B cell (primary cell): ENCODE measurements around the gene MMP21. TPM values are rescaled to one million over a fixed set of nuclear protein-coding genes. Genes with fewer than 3 reads are reported as not detected.

ENCODE experiments used
- ATAC-seq: fragments of 200-7000 bp; cut with Tn5 transposase; one replicate; pipeline ENCODE4 v1.10.0; 2021; ENCODE audit warnings: low read depth, mild to moderate bottlenecking, moderate number of reproducible peaks, moderate library complexity
- CTCF ChIA-PET: fragments of 350-600 bp; sonication (Branson Sonifier 250); formaldehyde crosslinking; loops from one replicate; lab custom pipeline; 2021; ENCODE audit warnings: antibody characterized with exemption, inconsistent platforms; lab: Charles Lee
- POLR2A ChIA-PET: fragments of 350-600 bp; sonication (Branson Sonifier 250); formaldehyde crosslinking; loops from one replicate; lab custom pipeline; 2021; ENCODE audit warnings: antibody characterized with exemption; lab: Charles Lee
- DNase-seq: peaks from one replicate; pipeline ENCODE4 v3.0.0; 2013
- H2AFZ ChIP-seq: 2 replicates; pipeline ENCODE4 v1.6.1; 2012; ENCODE audit warnings: mild to moderate bottlenecking, low read depth, low read length; ENCODE audit not compliant: insufficient read depth, poor library complexity, severe bottlenecking
- H3K27ac ChIP-seq, 2 donors: 1 replicate in 1 of 2; 2 replicates in 1 of 2; pipeline ENCODE4 v1.5.1; 2012 to 2013; ENCODE audit warnings: low read length in 2 of 2, mild to moderate bottlenecking in 2 of 2, moderate library complexity in 1 of 2
- H3K27me3 ChIP-seq, 4 experiments: fragments of 200-600 bp in 1 of 4; sonication (generic) in 1 of 4; replicated peaks in 1 of 4; 1 replicate in 2 of 4; 2 replicates in 2 of 4; pipeline versions ENCODE4 v1.6.1 to v1.7.0; 2013 to 2016; ENCODE audit warnings: low read length in 3 of 4, mild to moderate bottlenecking in 2 of 4, mixed read lengths in 1 of 4, moderate library complexity in 1 of 4; ENCODE audit not compliant: insufficient read depth in 4 of 4, control insufficient read depth in 3 of 4; ENCODE audit errors: control extremely low read depth in 1 of 4
- H3K36me3 ChIP-seq, 2 experiments: replicated peaks in 1 of 2; 1 replicate in 1 of 2; 2 replicates in 1 of 2; pipeline versions ENCODE4 v1.6.1 to v1.7.1; 2013; ENCODE audit warnings: low read length in 1 of 2; ENCODE audit not compliant: insufficient read depth in 2 of 2, control insufficient read depth in 1 of 2; ENCODE audit errors: control extremely low read depth in 1 of 2, extremely low read depth in 1 of 2
- H3K4me1 ChIP-seq, 2 donors: fragments of 200-600 bp in 1 of 2; sonication (generic) in 1 of 2; 1 replicate in 1 of 2; 2 replicates in 1 of 2; pipeline versions ENCODE4 v1.5.1 to v1.6.1; 2013 to 2017; ENCODE audit warnings: low read length in 2 of 2; ENCODE audit not compliant: control insufficient read depth in 2 of 2, insufficient read depth in 2 of 2
- H3K4me2 ChIP-seq: replicated peaks from 2 replicates; pipeline ENCODE3; 2012; ENCODE audit warnings: mild to moderate bottlenecking, low read depth, low read length; ENCODE audit not compliant: poor library complexity, severe bottlenecking
- H3K4me3 ChIP-seq, 5 experiments: fragments of 200-600 bp in 1 of 5; sonication (generic) in 1 of 5; 1 replicate in 3 of 5; 2 replicates in 2 of 5; pipeline versions ENCODE4 v1.5.1 to v1.7.0; 2011 to 2016; ENCODE audit warnings: low read length in 4 of 5, mild to moderate bottlenecking in 4 of 5, low read depth in 2 of 5, control low read depth in 1 of 5, moderate library complexity in 1 of 5; ENCODE audit not compliant: insufficient read depth in 1 of 5; ENCODE audit errors: control extremely low read depth in 1 of 5, extremely low read depth in 1 of 5
- H3K79me2 ChIP-seq: fragments of 200-600 bp; sonication (generic); one replicate; pipeline ENCODE4 v1.6.0; 2016; ENCODE audit warnings: low read length; ENCODE audit not compliant: control insufficient read depth, insufficient read depth
- H3K9ac ChIP-seq: fragments of 200-600 bp; sonication (generic); 2 replicates; pipeline ENCODE4 v1.6.1; 2017; ENCODE audit warnings: mild to moderate bottlenecking, low read length, moderate library complexity
- H3K9me3 ChIP-seq, 3 donors: one replicate each; pipeline versions ENCODE4 v1.6.1 to v1.7.1; 2013; ENCODE audit warnings: low read length in 2 of 3; ENCODE audit not compliant: control insufficient read depth in 2 of 3, insufficient read depth in 1 of 3; ENCODE audit errors: control extremely low read depth in 1 of 3
- H4K20me1 ChIP-seq: 2 replicates; pipeline ENCODE4 v1.6.0; 2012; ENCODE audit warnings: mild to moderate bottlenecking, low read length; ENCODE audit not compliant: insufficient read depth, control insufficient read depth, poor library complexity, severe bottlenecking
- H3K27ac Mint-ChIP-seq: one replicate; pipeline ENCODE4 v1.8.0; 2021; ENCODE audit warnings: mixed read lengths
- H3K27me3 Mint-ChIP-seq: one replicate; pipeline ENCODE4 v1.8.0; 2021; ENCODE audit warnings: mixed read lengths
- H3K4me1 Mint-ChIP-seq: one replicate; pipeline ENCODE4 v1.8.0; 2021; ENCODE audit warnings: mixed read lengths
- H3K4me3 Mint-ChIP-seq: one replicate; pipeline ENCODE4 v1.8.0; 2021; ENCODE audit warnings: mixed read lengths
- H3K9me3 Mint-ChIP-seq: one replicate; pipeline ENCODE4 v1.8.0; 2022; ENCODE audit warnings: mixed read lengths; ENCODE audit not compliant: insufficient read depth
- CTCF ChIP-seq: fragments of 200-600 bp; IDR thresholded peaks from one replicate; pipeline ENCODE4 v1.8.0; 2022; ENCODE audit warnings: antibody characterized with exemption, mild to moderate bottlenecking
- EZH2 ChIP-seq: IDR thresholded peaks from 2 replicates; pipeline ENCODE4 v1.6.1; 2012; ENCODE audit warnings: borderline replicate concordance, low read depth, mild to moderate bottlenecking, moderate library complexity, low read length; ENCODE audit not compliant: insufficient read depth, poor library complexity, severe bottlenecking
- WGBS: methylation state at CpG from one replicate; pipeline ENCODE4 v1.1.5; 2013; ENCODE audit warnings: missing lambda C conversion rate; ENCODE audit not compliant: insufficient coverage; 5-methylcytosine and 5-hydroxymethylcytosine counted together
- intact Hi-C: fragments of 100-400 bp; cut with micrococcal nuclease; formaldehyde crosslinking; loops from one replicate; pipeline ENCODE4 v1.10.0; 2022
- polyA plus RNA-seq: library from polyadenylated mRNA; depleted of rRNA; stranded (reverse); fragments of >200 nt; gene quantifications from 2 replicates; pipeline ENCODE4 v1.2.3, GENCODE V29; 2012
- total RNA-seq, 2 donors: library from RNA; stranded (reverse); fragments of 120-200 nt in 1 of 2; gene quantifications; 1 replicate in 1 of 2; 2 replicates in 1 of 2; pipeline versions ENCODE4 v1.2.3 to v1.2.4, GENCODE V29; 2013 to 2022

The MMP21 gene
- total and polyA plus RNA-seq, 2 donors (not counting 1 experiment from before 2014, with no cell fraction given): 0.15 to 0.18 TPM

GRCh38 chr10:125783957-125784356 is 8.3 kb upstream of the MMP21 start:
- Histone ChIP-seq H3K27me3 (no peaks in the 10 kb centered on the region), H3K27ac (no peak overlapping the region), H3K4me3 (no peak overlapping the region), H3K9me3 (no peaks in the 10 kb centered on the region), H3K9ac (no peak overlapping the region), H3K79me2 (no peaks in the 10 kb centered on the region), H3K4me1 (no peaks in the 10 kb centered on the region), H3K4me2 (no peak overlapping the region), H4K20me1 (no peaks in the 10 kb centered on the region), H2AFZ (no peak overlapping the region), H3K36me3 (peaks cover 0 to 5% of the 10 kb centered on the region in 2 experiments)
- H3K9me3 Mint-ChIP-seq: no peaks in the 10 kb centered on the region
- TF ChIP-seq CTCF: no peak
- TF ChIP-seq EZH2: no peak
- no peaks in the 10 kb centered on the region for H3K27me3 Mint-ChIP-seq
- no peaks in the 10 kb centered on the region for H3K4me1 Mint-ChIP-seq
- POLR2A ChIA-PET: no interaction called here
- no peak overlapping the region for H3K27ac Mint-ChIP-seq
- no peak for ATAC-seq
- intact Hi-C loops: no loop called here
- no peak for DNase-seq
- no peak overlapping the region for H3K4me3 Mint-ChIP-seq
- CTCF ChIA-PET: interaction anchor here (0.7 kb wide), 1 partner anchor 99 kb away, joined by 3 read pairs; no protein-coding TSS in a partner anchor
- 17% methylated on average over 1 of the region's 6 CpGs for WGBS

GRCh38 chr10:125783408-125783807 is 7.8 kb upstream of the MMP21 start:
- Mint-ChIP-seq H3K9me3 (no peaks in the 10 kb centered on the region), H3K4me3 (no peak overlapping the region), H3K27me3 (no peaks in the 10 kb centered on the region), H3K27ac (no peak overlapping the region), H3K4me1 (no peaks in the 10 kb centered on the region)
- no peaks in the 10 kb centered on the region for H3K79me2 ChIP-seq
- no peak overlapping the region for H3K4me2 ChIP-seq
- intact Hi-C loops: no loop called here
- no peak for TF ChIP-seq EZH2
- no peak for TF ChIP-seq CTCF
- POLR2A ChIA-PET: no interaction called here
- no peak overlapping the region for H3K4me3 ChIP-seq
- ATAC-seq (no peak), DNase-seq (no peak)
- H3K9ac ChIP-seq: no peak overlapping the region
- no peak overlapping the region for H2AFZ ChIP-seq
- H3K27me3 ChIP-seq: no peaks in the 10 kb centered on the region
- CTCF ChIA-PET: no interaction called here
- H3K4me1 ChIP-seq: no peaks in the 10 kb centered on the region
- peaks cover 0 to 3% of the 10 kb centered on the region in 2 experiments for H3K36me3 ChIP-seq
- H3K9me3 ChIP-seq: no peaks in the 10 kb centered on the region
- no peak overlapping the region for H3K27ac ChIP-seq
- H4K20me1 ChIP-seq: no peaks in the 10 kb centered on the region
- WGBS: 100% methylated on average over 7 of the region's 7 CpGs
